ENCODE data around the gene C1QTNF9.
A peak's percentile ranks its signal among the peaks of the same experiment; 100 is the strongest.
"Not testable (repeated sequence)": the region's sequence is repeated elsewhere in the genome, so short reads cannot be mapped to it uniquely, and the experiment has no call there.

The C1QTNF9 gene

GRCh38 chr13:24322470-24322869, 13.1 kb downstream of the C1QTNF9 start:
- POLR2A ChIA-PET; H3K4me3 ChIP-seq (ENCODE audit: low read depth, low read length); H3K4me1 ChIP-seq (ENCODE audit: control insufficient read depth, insufficient read depth, low read length); H3K36me3 ChIP-seq (ENCODE audit: control insufficient read depth in 2 of 2, insufficient read depth in 1 of 2, low read length in 2 of 2); H3K27ac ChIP-seq (ENCODE audit: extremely low read depth, low read depth, low read length); H3K9me3 ChIP-seq (ENCODE audit: control insufficient read depth, insufficient read depth, low read depth, low read length): not testable (repeated sequence)
- CTCF ChIA-PET, result interaction anchor here (1.6 kb wide), 1 partner anchor 235 kb away, joined by 10 read pairs; no protein-coding TSS in a partner anchor
- TF ChIP-seq CTCF (tag by site-specific recombination; IDR thresholded peaks at IDR 0.05) (peak; percentile 38), ZNF654 (tag by site-specific recombination; IDR thresholded peaks at IDR 0.05; ENCODE audit: low read depth) (peak; percentile 41)

GRCh38 chr13:24323036-24323738, 13.8 kb downstream of the C1QTNF9 start:
- no peak for TF ChIP-seq ZNF514 (tag by site-specific recombination; IDR thresholded peaks at IDR 0.05)
- no peak for TF ChIP-seq ZBTB49 (tag by site-specific recombination; IDR thresholded peaks at IDR 0.05; ENCODE audit: low read depth)
- TF ChIP-seq GFI1B (tag by site-specific recombination; IDR thresholded peaks at IDR 0.05), result no peak
- TF ChIP-seq ZNF639 (tag by site-specific recombination; IDR thresholded peaks at IDR 0.05), result no peak
- TF ChIP-seq ZNF558 (tag by site-specific recombination; IDR thresholded peaks at IDR 0.05), result no peak
- no peak for TF ChIP-seq ZNF623 (tag by site-specific recombination; IDR thresholded peaks at IDR 0.05)
- TF ChIP-seq ZNF747 (tag by site-specific recombination; IDR thresholded peaks at IDR 0.05), result no peak
- no peak for TF ChIP-seq ZNF521 (tag by site-specific recombination; IDR thresholded peaks at IDR 0.05)
- TF ChIP-seq HIC1 (tag by site-specific recombination; IDR thresholded peaks at IDR 0.05), result no peak
- no peak for TF ChIP-seq ZNF248 (tag by site-specific recombination; IDR thresholded peaks at IDR 0.05)
- TF ChIP-seq ZNF211 (tag by site-specific recombination; IDR thresholded peaks at IDR 0.05; ENCODE audit: low read depth), result no peak
- TF ChIP-seq TCF7L2 (IDR thresholded peaks at IDR 0.05; ENCODE audit: borderline replicate concordance, low read depth, low read length), result no peak
- TF ChIP-seq ZNF792 (tag by site-specific recombination; IDR thresholded peaks at IDR 0.05), result no peak
- no peak for TF ChIP-seq GLI4 (tag by site-specific recombination; IDR thresholded peaks at IDR 0.05)
- no peak for TF ChIP-seq ZBTB44 (tag by site-specific recombination; IDR thresholded peaks at IDR 0.05)
- TF ChIP-seq ZNF354C (tag by site-specific recombination; IDR thresholded peaks at IDR 0.05; ENCODE audit: borderline replicate concordance, low read depth), result no peak
- no peak overlapping the region for H3K4me3 ChIP-seq (ENCODE audit: low read depth, low read length)
- ChIA-PET POLR2A (no interaction called here), CTCF (interaction anchor here (1.6 kb wide), 1 partner anchor 235 kb away, joined by 10 read pairs; no protein-coding TSS in a partner anchor)
- H3K27ac ChIP-seq (ENCODE audit: extremely low read depth, low read depth, low read length), result no peak overlapping the region
- no peaks in the 10 kb centered on the region for H3K9me3 ChIP-seq (ENCODE audit: control insufficient read depth, insufficient read depth, low read depth, low read length)
- H3K36me3 ChIP-seq (ENCODE audit: control insufficient read depth in 2 of 2, insufficient read depth in 1 of 2, low read length in 2 of 2), result no peaks in the 10 kb centered on the region
- no peaks in the 10 kb centered on the region for H3K4me1 ChIP-seq (ENCODE audit: control insufficient read depth, insufficient read depth, low read length)

Data from HEK293 (cell line).